DND-41 (cell line): ENCODE results near the gene KMT5B.

ENCODE experiments used
- EZH2 ChIP-seq: IDR thresholded peaks from 3 replicates; pipeline ENCODE4 v1.6.1; 2012; ENCODE audit warnings: borderline replicate concordance, low read depth, mild to moderate bottlenecking, moderate library complexity, low read length, inconsistent platforms; ENCODE audit not compliant: severe bottlenecking
- TF ChIP-seq, protein P1 (sequence below): IDR thresholded peaks from 2 replicates; pipeline ENCODE4 v1.5.1; 2012; ENCODE audit warnings: borderline replicate concordance, low read length, moderate library complexity, mild to moderate bottlenecking; ENCODE audit not compliant: poor library complexity, severe bottlenecking; ENCODE audit errors: extremely low read depth

GRCh38 chr11:68146704-68147474 lies 66.2 kb downstream of the KMT5B start:
- TF ChIP-seq, protein P1, sequence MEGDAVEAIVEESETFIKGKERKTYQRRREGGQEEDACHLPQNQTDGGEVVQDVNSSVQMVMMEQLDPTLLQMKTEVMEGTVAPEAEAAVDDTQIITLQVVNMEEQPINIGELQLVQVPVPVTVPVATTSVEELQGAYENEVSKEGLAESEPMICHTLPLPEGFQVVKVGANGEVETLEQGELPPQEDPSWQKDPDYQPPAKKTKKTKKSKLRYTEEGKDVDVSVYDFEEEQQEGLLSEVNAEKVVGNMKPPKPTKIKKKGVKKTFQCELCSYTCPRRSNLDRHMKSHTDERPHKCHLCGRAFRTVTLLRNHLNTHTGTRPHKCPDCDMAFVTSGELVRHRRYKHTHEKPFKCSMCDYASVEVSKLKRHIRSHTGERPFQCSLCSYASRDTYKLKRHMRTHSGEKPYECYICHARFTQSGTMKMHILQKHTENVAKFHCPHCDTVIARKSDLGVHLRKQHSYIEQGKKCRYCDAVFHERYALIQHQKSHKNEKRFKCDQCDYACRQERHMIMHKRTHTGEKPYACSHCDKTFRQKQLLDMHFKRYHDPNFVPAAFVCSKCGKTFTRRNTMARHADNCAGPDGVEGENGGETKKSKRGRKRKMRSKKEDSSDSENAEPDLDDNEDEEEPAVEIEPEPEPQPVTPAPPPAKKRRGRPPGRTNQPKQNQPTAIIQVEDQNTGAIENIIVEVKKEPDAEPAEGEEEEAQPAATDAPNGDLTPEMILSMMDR = no peak
- TF ChIP-seq EZH2 = no peak
